ENCODE data around the gene COX8A.

The COX8A gene

GRCh38 chr11:64021757-64022093 lies 47.3 kb downstream of the COX8A start:
- DNase-seq (ENCODE audit: low read depth): no peak

DNA sequence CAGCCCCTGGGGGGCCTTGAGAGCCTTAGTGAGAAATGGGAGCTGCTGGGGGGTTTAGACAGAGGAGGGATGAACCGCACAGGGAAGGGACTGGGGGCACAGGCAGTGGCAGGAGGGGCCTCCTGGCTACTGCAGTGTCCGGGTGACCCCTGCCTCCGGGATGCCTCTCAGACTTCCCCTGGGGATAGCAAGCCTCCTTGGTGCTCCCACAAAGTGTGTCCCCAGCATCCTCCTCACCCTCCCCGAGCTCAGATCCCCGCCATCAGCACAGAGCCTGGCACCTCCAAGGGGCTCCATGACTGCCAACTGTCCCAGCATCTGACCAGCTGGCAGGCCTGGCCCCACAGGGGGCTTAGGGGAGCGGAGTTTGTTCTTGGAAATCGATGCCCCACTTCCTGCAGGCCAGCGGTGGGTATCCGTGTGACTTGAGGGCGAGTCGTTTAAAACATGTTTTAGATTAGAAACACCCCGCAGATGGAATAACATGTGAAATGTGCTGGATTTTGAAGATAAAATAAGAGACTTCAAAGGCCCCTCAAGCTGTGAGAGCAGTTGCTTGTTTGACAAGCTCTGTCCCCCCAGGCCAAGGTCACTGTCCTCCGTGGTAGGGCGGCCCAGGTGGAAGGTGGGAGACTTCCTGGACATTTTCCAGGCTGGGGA lies 47.8 kb downstream of the COX8A start:
- no peak for DNase-seq (ENCODE audit: low read depth)

DNA sequence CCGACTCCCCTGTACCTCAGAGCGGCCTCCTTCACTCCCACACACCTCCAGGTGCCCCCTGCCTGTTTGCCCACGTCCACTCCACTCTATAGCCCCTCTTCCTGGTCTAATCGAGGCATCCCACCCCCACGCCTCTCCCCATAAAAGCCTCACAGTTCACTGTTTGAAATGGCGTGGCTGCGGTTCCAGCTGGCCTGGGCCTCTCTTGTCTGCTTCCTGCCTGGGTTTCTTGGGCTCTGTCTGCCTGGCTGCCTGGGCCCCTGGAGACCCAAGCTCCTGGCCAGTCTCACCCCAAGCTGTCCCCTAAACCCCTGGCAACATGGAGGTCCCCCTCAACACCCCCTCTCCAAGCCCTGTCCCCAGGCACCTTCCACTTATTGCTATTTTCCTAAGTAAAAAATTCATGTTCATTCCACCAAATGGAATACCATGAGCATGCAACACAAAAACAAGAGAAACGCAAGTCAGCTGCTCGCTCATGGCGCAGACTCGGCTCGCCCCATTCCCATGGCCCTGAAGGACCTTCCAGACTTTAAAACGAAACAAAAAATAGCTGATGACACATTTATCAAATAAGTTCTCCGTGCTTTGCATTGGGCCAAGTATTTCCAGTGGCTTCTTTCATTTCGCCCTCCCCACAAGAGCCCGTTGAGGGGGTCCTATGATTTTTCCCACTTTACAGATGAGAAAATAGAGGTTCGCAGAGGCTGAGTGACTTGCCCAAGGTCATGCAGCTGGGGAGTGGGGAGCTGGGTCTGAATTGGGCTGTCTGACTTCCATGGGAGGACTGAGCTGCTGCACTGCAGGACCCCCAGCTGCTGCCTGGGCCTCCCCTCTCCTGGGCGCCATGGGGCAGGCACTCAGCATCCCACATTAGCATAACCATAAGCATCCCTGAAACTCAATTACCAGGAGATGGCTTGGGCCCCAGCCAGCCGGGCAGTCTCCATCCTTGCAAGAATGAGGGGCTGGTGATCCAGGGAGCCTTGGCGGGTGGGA lies 49.6 kb downstream of the COX8A start:
- DNase-seq (ENCODE audit: low read depth): no peak

GRCh38 chr11:64025205-64025604 lies 50.8 kb downstream of the COX8A start:
- no peak for DNase-seq (ENCODE audit: low read depth)
